Measurements from ENCODE around the gene EXOSC5. TPM values are rescaled to one million over a fixed set of nuclear protein-coding genes. Genes with fewer than 3 reads are reported as not detected.

EXOSC5 gene
- polyA plus RNA-seq, 1 donor from 2014 or later, result 42.0 TPM

DNA sequence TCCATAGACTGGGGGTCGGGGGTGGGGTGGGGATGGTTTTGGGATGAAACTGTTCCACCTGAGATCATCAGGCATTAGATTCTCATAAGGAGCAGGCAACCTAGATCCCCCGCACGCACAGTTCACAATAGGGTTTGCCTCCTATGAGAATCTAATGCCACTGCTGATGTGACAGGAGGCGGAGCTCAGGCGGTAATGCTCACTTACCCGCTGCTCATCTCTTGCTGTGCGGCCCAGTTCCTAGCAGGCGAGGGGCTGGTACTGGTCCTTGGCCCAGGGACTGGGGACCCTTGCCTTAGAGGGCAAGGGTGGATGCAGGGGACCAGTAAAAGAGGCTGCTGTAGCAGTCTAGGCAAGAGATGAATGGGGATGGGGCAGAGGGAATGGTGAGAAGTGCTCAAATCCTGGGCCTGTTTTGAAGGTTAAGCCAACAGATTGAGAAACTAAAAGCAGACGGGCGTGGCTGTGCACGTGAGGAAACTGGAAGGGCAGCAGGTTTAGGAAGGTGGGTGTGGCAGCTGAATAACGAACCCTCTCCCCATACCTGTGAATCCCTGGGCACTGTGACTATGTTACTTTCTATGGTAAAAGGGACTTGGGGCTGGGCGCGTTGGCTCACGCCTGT, 44.3 kb upstream of the EXOSC5 start:
- Histone ChIP-seq H2AFZ (ENCODE audit: low read depth, low read length) (no peak overlapping the region), H3K79me2 (replicated peaks; ENCODE audit: insufficient read depth, low read length) (peaks cover 9% of the 10 kb centered on the region), H3F3A (ENCODE audit: insufficient read depth, low read length, poor library complexity, severe bottlenecking) (no peaks in the 10 kb centered on the region)

GRCh38 chr19:41439441-41440222, 42.5 kb upstream of the EXOSC5 start, which contains the start of gene DMAC2:
Gene DMAC2 (minus strand): TSS chr19:41439912. CDS start chr19:41439899, 13 bp downstream.
- H3K9me2 ChIP-seq (ENCODE audit: insufficient read depth, low read length), result no peaks in the 10 kb centered on the region
- peak within 1 kb of the TSS; percentile 68 for H3K4me2 ChIP-seq (ENCODE audit: low read length)
- no peaks in the 10 kb centered on the region for H3K27me3 ChIP-seq (ENCODE audit: insufficient read depth, low read depth, low read length)
- peak within 1 kb of the TSS; percentile 75 for H3K4me3 ChIP-seq (ENCODE audit: low read length)
- no peaks in the 10 kb centered on the region for H4K20me1 ChIP-seq (ENCODE audit: insufficient read depth)
- H3F3A ChIP-seq (ENCODE audit: insufficient read depth, low read length, poor library complexity, severe bottlenecking), result no peaks in the 10 kb centered on the region
- H3K36me3 ChIP-seq (ENCODE audit: insufficient read depth, low read length), result no peaks in the 10 kb centered on the region
- peak within 1 kb of the TSS; percentile 87 for H3K27ac ChIP-seq (ENCODE audit: low read length)
- H3K9me3 ChIP-seq (ENCODE audit: low read length), result no peaks in the 10 kb centered on the region
- H3K79me2 ChIP-seq (replicated peaks; ENCODE audit: insufficient read depth, low read length), result peaks cover 9% of the 10 kb centered on the region
- H2AFZ ChIP-seq (ENCODE audit: low read depth, low read length), result peak within 1 kb of the TSS; percentile 74
- peak within 1 kb of the TSS; percentile 80 for H3K9ac ChIP-seq (ENCODE audit: low read length)
- peak; percentile 46 for TF ChIP-seq SMC3 (conservative IDR thresholded peaks at IDR 0.05; ENCODE audit: poor library complexity)
- TF ChIP-seq TAF1 (IDR thresholded peaks at IDR 0.05; ENCODE audit: low read depth), result peak; percentile 82
- TF ChIP-seq, protein P1, sequence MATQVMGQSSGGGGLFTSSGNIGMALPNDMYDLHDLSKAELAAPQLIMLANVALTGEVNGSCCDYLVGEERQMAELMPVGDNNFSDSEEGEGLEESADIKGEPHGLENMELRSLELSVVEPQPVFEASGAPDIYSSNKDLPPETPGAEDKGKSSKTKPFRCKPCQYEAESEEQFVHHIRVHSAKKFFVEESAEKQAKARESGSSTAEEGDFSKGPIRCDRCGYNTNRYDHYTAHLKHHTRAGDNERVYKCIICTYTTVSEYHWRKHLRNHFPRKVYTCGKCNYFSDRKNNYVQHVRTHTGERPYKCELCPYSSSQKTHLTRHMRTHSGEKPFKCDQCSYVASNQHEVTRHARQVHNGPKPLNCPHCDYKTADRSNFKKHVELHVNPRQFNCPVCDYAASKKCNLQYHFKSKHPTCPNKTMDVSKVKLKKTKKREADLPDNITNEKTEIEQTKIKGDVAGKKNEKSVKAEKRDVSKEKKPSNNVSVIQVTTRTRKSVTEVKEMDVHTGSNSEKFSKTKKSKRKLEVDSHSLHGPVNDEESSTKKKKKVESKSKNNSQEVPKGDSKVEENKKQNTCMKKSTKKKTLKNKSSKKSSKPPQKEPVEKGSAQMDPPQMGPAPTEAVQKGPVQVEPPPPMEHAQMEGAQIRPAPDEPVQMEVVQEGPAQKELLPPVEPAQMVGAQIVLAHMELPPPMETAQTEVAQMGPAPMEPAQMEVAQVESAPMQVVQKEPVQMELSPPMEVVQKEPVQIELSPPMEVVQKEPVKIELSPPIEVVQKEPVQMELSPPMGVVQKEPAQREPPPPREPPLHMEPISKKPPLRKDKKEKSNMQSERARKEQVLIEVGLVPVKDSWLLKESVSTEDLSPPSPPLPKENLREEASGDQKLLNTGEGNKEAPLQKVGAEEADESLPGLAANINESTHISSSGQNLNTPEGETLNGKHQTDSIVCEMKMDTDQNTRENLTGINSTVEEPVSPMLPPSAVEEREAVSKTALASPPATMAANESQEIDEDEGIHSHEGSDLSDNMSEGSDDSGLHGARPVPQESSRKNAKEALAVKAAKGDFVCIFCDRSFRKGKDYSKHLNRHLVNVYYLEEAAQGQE (IDR thresholded peaks at IDR 0.05; ENCODE audit: borderline replicate concordance), result peak; percentile 79
- peak; percentile 75 for TF ChIP-seq CTCF (IDR thresholded peaks at IDR 0.05; ENCODE audit: poor library complexity, severe bottlenecking)
- TF ChIP-seq EZH2 (IDR thresholded peaks at IDR 0.05; ENCODE audit: borderline replicate concordance, insufficient read depth, low read length, poor library complexity, severe bottlenecking), result no peak
- TF ChIP-seq EP300 (conservative IDR thresholded peaks at IDR 0.05; ENCODE audit: poor library complexity, severe bottlenecking), result peak; percentile 54

More for the DNA sequence above, 44.3 kb upstream of the EXOSC5 start:
- TF ChIP-seq TAF1 (IDR thresholded peaks at IDR 0.05; ENCODE audit: low read depth), result no peak
- TF ChIP-seq RAD21 (conservative IDR thresholded peaks at IDR 0.05), result no peak
- no peak for TF ChIP-seq POLR2AphosphoS5 (IDR thresholded peaks at IDR 0.05)
- no peak for TF ChIP-seq SMC3 (conservative IDR thresholded peaks at IDR 0.05; ENCODE audit: poor library complexity)
- TF ChIP-seq CTCF (IDR thresholded peaks at IDR 0.05; ENCODE audit: poor library complexity, severe bottlenecking), result no peak
- TF ChIP-seq EZH2 (IDR thresholded peaks at IDR 0.05; ENCODE audit: borderline replicate concordance, insufficient read depth, low read length, poor library complexity, severe bottlenecking), result no peak
- TF ChIP-seq, protein P1 (IDR thresholded peaks at IDR 0.05; ENCODE audit: borderline replicate concordance), result no peak
- no peak for TF ChIP-seq MXI1 (conservative IDR thresholded peaks at IDR 0.05; ENCODE audit: poor library complexity, severe bottlenecking)
- no peak for TF ChIP-seq EP300 (conservative IDR thresholded peaks at IDR 0.05; ENCODE audit: poor library complexity, severe bottlenecking)
- no peak overlapping the region for H3K27ac ChIP-seq (ENCODE audit: low read length)
- no peaks in the 10 kb centered on the region for H3K9me3 ChIP-seq (ENCODE audit: low read length)
- H3K27me3 ChIP-seq (ENCODE audit: insufficient read depth, low read depth, low read length), result peaks cover 2% of the 10 kb centered on the region
- H3K4me2 ChIP-seq (ENCODE audit: low read length), result no peak overlapping the region
- no peaks in the 10 kb centered on the region for H3K36me3 ChIP-seq (ENCODE audit: insufficient read depth, low read length)
- H3K4me3 ChIP-seq (ENCODE audit: low read length), result no peak overlapping the region
- no peaks in the 10 kb centered on the region for H4K20me1 ChIP-seq (ENCODE audit: insufficient read depth)
- no peak overlapping the region for H3K9ac ChIP-seq (ENCODE audit: low read length)
- no peaks in the 10 kb centered on the region for H3K9me2 ChIP-seq (ENCODE audit: insufficient read depth, low read length)
